Measurements from ENCODE around the gene VSIG4. TPM values are rescaled to one million over a fixed set of nuclear protein-coding genes. Genes with fewer than 3 reads are reported as not detected.

Gene VSIG4
- total RNA-seq, 1 donor from 2014 or later: not detected

DNA sequence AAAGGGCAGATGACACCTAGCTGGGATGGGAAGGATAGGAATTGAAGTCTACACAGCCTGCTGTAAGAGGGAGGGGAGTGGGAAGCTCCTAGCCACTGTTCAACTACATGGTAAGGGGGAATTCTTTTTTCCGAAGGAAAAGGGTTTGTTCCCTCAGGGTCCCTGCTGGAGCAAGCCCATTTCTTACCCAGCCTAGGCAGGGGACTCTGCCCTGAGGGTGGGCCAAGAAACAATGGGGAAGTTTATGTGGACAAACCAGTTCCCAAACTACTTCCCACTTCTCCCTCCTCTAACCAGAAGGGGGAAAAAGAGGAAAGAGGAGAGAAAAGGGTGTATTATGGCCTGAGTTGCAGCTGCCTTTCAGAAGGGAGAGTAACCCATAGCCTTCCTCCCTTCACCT is 13.5 kb upstream of the VSIG4 start:
- Histone ChIP-seq H4K20me1 (ENCODE audit: low read depth) (no peaks in the 10 kb centered on the region), H3K4me1 (no peaks in the 10 kb centered on the region), H3K79me2 (ENCODE audit: low read depth) (no peaks in the 10 kb centered on the region), H3K4me3 (no peak overlapping the region), H3F3A (ENCODE audit: low read depth) (no peaks in the 10 kb centered on the region), H3K27me3 (no peaks in the 10 kb centered on the region), H2AFZ (replicated peaks) (no peak overlapping the region), H3K9me3 (ENCODE audit: low read depth) (no peaks in the 10 kb centered on the region), H3K27ac (no peak overlapping the region), H3K9ac (no peak overlapping the region), H3K4me2 (no peak overlapping the region), H3K36me3 (no peaks in the 10 kb centered on the region)
- H3K27me3 Mint-ChIP-seq (ENCODE audit: insufficient read depth, low read depth): peaks cover 2% of the 10 kb centered on the region
- DNase-seq (ENCODE audit: low spot score): no peak
- no peaks in the 10 kb centered on the region for H3K36me3 Mint-ChIP-seq
- H3K27ac Mint-ChIP-seq: no peak overlapping the region
- H3K4me3 Mint-ChIP-seq: no peak overlapping the region
- peaks cover 6% of the 10 kb centered on the region for H3K9me3 Mint-ChIP-seq
- no peak for TF ChIP-seq EZH2 (IDR thresholded peaks at IDR 0.05)
- TF ChIP-seq, protein P1, sequence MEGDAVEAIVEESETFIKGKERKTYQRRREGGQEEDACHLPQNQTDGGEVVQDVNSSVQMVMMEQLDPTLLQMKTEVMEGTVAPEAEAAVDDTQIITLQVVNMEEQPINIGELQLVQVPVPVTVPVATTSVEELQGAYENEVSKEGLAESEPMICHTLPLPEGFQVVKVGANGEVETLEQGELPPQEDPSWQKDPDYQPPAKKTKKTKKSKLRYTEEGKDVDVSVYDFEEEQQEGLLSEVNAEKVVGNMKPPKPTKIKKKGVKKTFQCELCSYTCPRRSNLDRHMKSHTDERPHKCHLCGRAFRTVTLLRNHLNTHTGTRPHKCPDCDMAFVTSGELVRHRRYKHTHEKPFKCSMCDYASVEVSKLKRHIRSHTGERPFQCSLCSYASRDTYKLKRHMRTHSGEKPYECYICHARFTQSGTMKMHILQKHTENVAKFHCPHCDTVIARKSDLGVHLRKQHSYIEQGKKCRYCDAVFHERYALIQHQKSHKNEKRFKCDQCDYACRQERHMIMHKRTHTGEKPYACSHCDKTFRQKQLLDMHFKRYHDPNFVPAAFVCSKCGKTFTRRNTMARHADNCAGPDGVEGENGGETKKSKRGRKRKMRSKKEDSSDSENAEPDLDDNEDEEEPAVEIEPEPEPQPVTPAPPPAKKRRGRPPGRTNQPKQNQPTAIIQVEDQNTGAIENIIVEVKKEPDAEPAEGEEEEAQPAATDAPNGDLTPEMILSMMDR (IDR thresholded peaks at IDR 0.05): no peak
- no peak for TF ChIP-seq EZH2phosphoT487 (IDR thresholded peaks at IDR 0.05)
- no peaks in the 10 kb centered on the region for H3K4me1 Mint-ChIP-seq

DNA sequence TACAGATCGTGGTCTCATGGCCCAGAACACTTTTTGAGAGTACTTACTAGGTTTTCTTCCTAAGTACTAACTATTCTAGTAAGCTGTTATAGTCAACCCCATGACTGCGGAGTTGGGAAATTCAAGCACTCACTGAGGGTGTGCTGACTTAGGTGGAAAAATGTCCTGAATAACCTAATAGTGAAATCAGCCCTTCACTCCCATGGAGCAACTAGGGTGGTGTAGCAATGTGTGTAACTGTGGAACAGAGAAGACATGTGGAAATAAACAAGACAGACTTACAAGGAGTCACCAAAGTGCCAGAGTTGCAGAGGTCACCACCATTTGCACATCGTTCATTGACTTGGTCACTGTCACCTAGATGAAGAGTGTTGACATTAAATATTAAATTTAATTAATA is 12.1 kb upstream of the VSIG4 start:
- Mint-ChIP-seq H3K4me1 (no peaks in the 10 kb centered on the region), H3K27me3 (ENCODE audit: insufficient read depth, low read depth) (peaks cover 2% of the 10 kb centered on the region)
- no peak overlapping the region for H3K4me2 ChIP-seq

DNA sequence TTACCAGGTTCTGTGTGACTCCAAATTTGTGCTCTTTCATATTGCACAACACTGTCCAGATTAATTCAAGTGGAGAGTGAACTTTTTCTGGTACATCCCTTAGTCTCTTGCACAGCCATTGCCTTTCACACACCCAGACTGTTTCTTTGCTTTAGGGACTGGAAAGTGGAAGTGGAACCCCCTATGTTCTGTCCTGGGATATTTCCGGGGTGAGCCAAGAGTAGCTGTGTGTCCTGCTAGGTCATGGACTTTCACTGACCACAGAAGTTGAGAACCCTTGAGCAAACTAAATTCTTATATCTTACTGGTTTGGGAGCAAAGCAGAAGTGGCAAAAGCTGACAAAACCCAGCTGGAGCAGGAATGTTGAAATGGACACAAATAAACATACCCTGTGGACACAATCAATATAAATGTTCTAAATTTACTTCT is 10.3 kb upstream of the VSIG4 start:
- Mint-ChIP-seq H3K9me3 (no peaks in the 10 kb centered on the region), H3K27me3 (ENCODE audit: insufficient read depth, low read depth) (peaks cover 2% of the 10 kb centered on the region), H3K36me3 (no peaks in the 10 kb centered on the region), H3K4me1 (no peaks in the 10 kb centered on the region), H3K4me3 (no peak overlapping the region), H3K27ac (no peak overlapping the region)
- Histone ChIP-seq H2AFZ (replicated peaks) (no peak overlapping the region), H3K79me2 (ENCODE audit: low read depth) (no peaks in the 10 kb centered on the region), H3F3A (ENCODE audit: low read depth) (no peaks in the 10 kb centered on the region), H3K4me2 (no peak overlapping the region), H3K4me3 (no peak overlapping the region), H3K27me3 (no peaks in the 10 kb centered on the region), H3K36me3 (no peaks in the 10 kb centered on the region), H3K9me3 (ENCODE audit: low read depth) (no peaks in the 10 kb centered on the region), H3K27ac (no peak overlapping the region), H3K9ac (no peak overlapping the region), H3K4me1 (no peaks in the 10 kb centered on the region), H4K20me1 (ENCODE audit: low read depth) (no peaks in the 10 kb centered on the region)
- no peak for DNase-seq (ENCODE audit: low spot score)
- TF ChIP-seq EZH2 (IDR thresholded peaks at IDR 0.05) (no peak), EZH2phosphoT487 (IDR thresholded peaks at IDR 0.05) (no peak)

More for the DNA sequence above, 12.1 kb upstream of the VSIG4 start:
- DNase-seq (ENCODE audit: low spot score): no peak
- Histone ChIP-seq H4K20me1 (ENCODE audit: low read depth) (no peaks in the 10 kb centered on the region), H3K79me2 (ENCODE audit: low read depth) (no peaks in the 10 kb centered on the region), H3K9me3 (ENCODE audit: low read depth) (no peaks in the 10 kb centered on the region), H2AFZ (replicated peaks) (no peak overlapping the region), H3K4me3 (no peak overlapping the region), H3K36me3 (no peaks in the 10 kb centered on the region), H3F3A (ENCODE audit: low read depth) (no peaks in the 10 kb centered on the region), H3K27me3 (no peaks in the 10 kb centered on the region), H3K27ac (no peak overlapping the region), H3K4me1 (no peaks in the 10 kb centered on the region), H3K9ac (no peak overlapping the region)
- Mint-ChIP-seq H3K9me3 (peaks cover 5% of the 10 kb centered on the region), H3K36me3 (no peaks in the 10 kb centered on the region), H3K27ac (no peak overlapping the region), H3K4me3 (no peak overlapping the region)
- TF ChIP-seq, protein P1 (IDR thresholded peaks at IDR 0.05): no peak
- TF ChIP-seq EZH2phosphoT487 (IDR thresholded peaks at IDR 0.05): no peak
- no peak for TF ChIP-seq EZH2 (IDR thresholded peaks at IDR 0.05)

DNA sequence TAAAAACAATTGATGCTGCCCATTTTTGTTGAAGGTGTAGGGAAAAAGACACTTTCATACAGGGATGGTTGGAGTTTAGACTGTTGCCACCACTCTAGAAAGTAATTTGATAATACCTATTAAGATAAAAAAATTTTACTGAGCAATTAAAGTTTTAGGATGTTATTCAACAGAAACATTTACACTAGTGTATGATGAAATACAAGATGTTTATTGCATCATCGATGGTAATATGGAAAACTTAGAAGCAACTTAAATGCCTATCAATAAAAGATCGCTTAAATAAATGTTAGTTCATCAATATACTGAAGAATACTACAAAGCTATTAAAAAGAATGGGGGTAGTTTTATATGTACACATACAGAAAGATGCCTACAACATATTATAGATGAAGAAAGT is 9.2 kb upstream of the VSIG4 start:
- no peaks in the 10 kb centered on the region for H3K36me3 ChIP-seq
- no peaks in the 10 kb centered on the region for H3F3A ChIP-seq (ENCODE audit: low read depth)
- no peaks in the 10 kb centered on the region for H3K4me1 ChIP-seq
- DNase-seq (ENCODE audit: low spot score): no peak
- Mint-ChIP-seq H3K27me3 (ENCODE audit: insufficient read depth, low read depth) (peaks cover 2% of the 10 kb centered on the region), H3K27ac (no peak overlapping the region), H3K36me3 (no peaks in the 10 kb centered on the region), H3K4me1 (no peaks in the 10 kb centered on the region), H3K9me3 (no peaks in the 10 kb centered on the region), H3K4me3 (no peak overlapping the region)
- no peak overlapping the region for H3K27ac ChIP-seq
- no peaks in the 10 kb centered on the region for H4K20me1 ChIP-seq (ENCODE audit: low read depth)
- H3K4me2 ChIP-seq: no peak overlapping the region
- H3K79me2 ChIP-seq (ENCODE audit: low read depth): no peaks in the 10 kb centered on the region
- H3K27me3 ChIP-seq: no peaks in the 10 kb centered on the region
- H2AFZ ChIP-seq (replicated peaks): no peak overlapping the region
- no peaks in the 10 kb centered on the region for H3K9me3 ChIP-seq (ENCODE audit: low read depth)
- no peak overlapping the region for H3K9ac ChIP-seq
- TF ChIP-seq EZH2 (IDR thresholded peaks at IDR 0.05) (no peak), EZH2phosphoT487 (IDR thresholded peaks at IDR 0.05) (no peak)
- TF ChIP-seq, protein P1 (IDR thresholded peaks at IDR 0.05): no peak
- no peak overlapping the region for H3K4me3 ChIP-seq
